ENCODE results near the gene TRIO. TPM values are rescaled to one million over a fixed set of nuclear protein-coding genes. Genes with fewer than 3 reads are reported as not detected.

TRIO gene
- total RNA-seq, 2 donors from 2014 or later: 62.0 to 137 TPM

GRCh38 chr5:14133394-14133793, 9.7 kb upstream of the TRIO start:
- no peak overlapping the region for H3K27ac ChIP-seq
- peaks cover 10% of the 10 kb centered on the region for H3K4me1 ChIP-seq
- no peak overlapping the region for H3K4me3 ChIP-seq
- H3K27me3 ChIP-seq: no peaks in the 10 kb centered on the region
- H3K36me3 ChIP-seq (replicated peaks in 1 of 2; ENCODE audit: insufficient read depth in 1 of 2, low read depth in 2 of 2): no peaks in the 10 kb centered on the region
- no peaks in the 10 kb centered on the region for H3K9me3 ChIP-seq
- no peak for TF ChIP-seq POLR2A (IDR thresholded peaks at IDR 0.05)
- no peak for TF ChIP-seq CTCF (IDR thresholded peaks at IDR 0.05)
- ATAC-seq (no peak), DNase-seq (no peak)
- intact Hi-C loops (cut with DNase I): loop anchor here (10.0 kb wide), 1 partner anchor 121 kb away; no protein-coding TSS in a partner anchor
- WGBS, 2 donors: 44 to 54% methylated on average over 2 of the region's 2 CpGs

- TF ChIP-seq POLR2A (IDR thresholded peaks at IDR 0.05): no peak
- no peak for TF ChIP-seq CTCF (IDR thresholded peaks at IDR 0.05)
- ATAC-seq: no peak
- H3K27me3 ChIP-seq: no peaks in the 10 kb centered on the region
- peaks cover 10% of the 10 kb centered on the region for H3K4me1 ChIP-seq
- no peak overlapping the region for H3K4me3 ChIP-seq
- H3K36me3 ChIP-seq (replicated peaks in 1 of 2; ENCODE audit: insufficient read depth in 1 of 2, low read depth in 2 of 2): no peaks in the 10 kb centered on the region
- no peaks in the 10 kb centered on the region for H3K9me3 ChIP-seq
- no peak overlapping the region for H3K27ac ChIP-seq
- DNase-seq: no peak
- intact Hi-C loops (cut with DNase I): loop anchor here (10.0 kb wide), 1 partner anchor 121 kb away; no protein-coding TSS in a partner anchor
- 67 to 80% methylated on average over 1 of the region's 1 CpG for WGBS, 2 donors
Measured at GRCh38 chr5:14134083-14134482, 9.1 kb upstream of the TRIO start.

GRCh38 chr5:14134771-14135170, 8.4 kb upstream of the TRIO start:
- no peak for ATAC-seq
- no peaks in the 10 kb centered on the region for H3K27me3 ChIP-seq
- no peak for DNase-seq
- H3K4me3 ChIP-seq: no peak overlapping the region
- TF ChIP-seq POLR2A (IDR thresholded peaks at IDR 0.05): no peak
- TF ChIP-seq CTCF (IDR thresholded peaks at IDR 0.05): no peak
- peaks cover 10% of the 10 kb centered on the region for H3K4me1 ChIP-seq
- H3K36me3 ChIP-seq (replicated peaks in 1 of 2; ENCODE audit: insufficient read depth in 1 of 2, low read depth in 2 of 2): no peaks in the 10 kb centered on the region
- no peaks in the 10 kb centered on the region for H3K9me3 ChIP-seq
- H3K27ac ChIP-seq: no peak overlapping the region
- intact Hi-C loops (cut with DNase I): loop anchor here (10.0 kb wide), 1 partner anchor 120 kb away; no protein-coding TSS in a partner anchor
- WGBS, 2 donors: 89% methylated on average over 2 of the region's 2 CpGs; no CpG with 5 or more reads in 1 of the 2 donors

GRCh38 chr5:14135621-14136020, 7.5 kb upstream of the TRIO start:
- Histone ChIP-seq H3K27me3 (no peaks in the 10 kb centered on the region), H3K9me3 (no peaks in the 10 kb centered on the region)
- WGBS, 2 donors: 88 to 89% methylated on average over 1 of the region's 1 CpG

More at GRCh38 chr5:14135621-14136020, 7.5 kb upstream of the TRIO start:
- H3K27ac ChIP-seq: no peak overlapping the region
- intact Hi-C loops (cut with DNase I): loop anchor here (10.0 kb wide), 1 partner anchor 119 kb away; no protein-coding TSS in a partner anchor
- no peak for DNase-seq
- H3K36me3 ChIP-seq (replicated peaks in 1 of 2; ENCODE audit: insufficient read depth in 1 of 2, low read depth in 2 of 2): no peaks in the 10 kb centered on the region
- peaks cover 10% of the 10 kb centered on the region for H3K4me1 ChIP-seq
- ATAC-seq: no peak
- no peak for TF ChIP-seq POLR2A (IDR thresholded peaks at IDR 0.05)
- no peak for TF ChIP-seq CTCF (IDR thresholded peaks at IDR 0.05)
- no peak overlapping the region for H3K4me3 ChIP-seq
